CD4-positive, alpha-beta T cell treated with Interleukin-21 for 1 hour (primary cell): ENCODE measurements around the gene NEUROD1.

Source experiments
- DNase-seq: peaks from one replicate; pipeline ENCODE4 v3.0.0-alpha.2; 2020

The NEUROD1 gene

GRCh38 chr2:181679544-181679979 is 755 bp downstream of the NEUROD1 start:
- no peak for DNase-seq

GRCh38 chr2:181678861-181679543 is 1.3 kb downstream of the NEUROD1 start:
- DNase-seq: no peak

GRCh38 chr2:181677912-181678586 is 2.3 kb downstream of the NEUROD1 start:
- peak; percentile 42 for DNase-seq

GRCh38 chr2:181675254-181675653 is 5.1 kb downstream of the NEUROD1 start:
- DNase-seq: no peak

GRCh38 chr2:181674461-181674860 is 5.9 kb downstream of the NEUROD1 start:
- no peak for DNase-seq

GRCh38 chr2:181673173-181673572 is 7.1 kb downstream of the NEUROD1 start:
- no peak for DNase-seq

GRCh38 chr2:181672255-181673008 is 7.9 kb downstream of the NEUROD1 start:
- no peak for DNase-seq

GRCh38 chr2:181670632-181671031 is 9.7 kb downstream of the NEUROD1 start:
- no peak for DNase-seq

GRCh38 chr2:181667234-181667633 is 13.1 kb downstream of the NEUROD1 start:
- no peak for DNase-seq

GRCh38 chr2:181662287-181662686 is 18.0 kb downstream of the NEUROD1 start:
- no peak for DNase-seq

GRCh38 chr2:181660181-181660580 is 20.1 kb downstream of the NEUROD1 start:
- no peak for DNase-seq

GRCh38 chr2:181658444-181658843 is 21.9 kb downstream of the NEUROD1 start:
- no peak for DNase-seq

- no peak for DNase-seq
These were observed 22.9 kb downstream of the NEUROD1 start for GRCh38 chr2:181657379-181657778.

- no peak for DNase-seq
These were observed 23.6 kb downstream of the NEUROD1 start, which contains the start of gene CERKL for GRCh38 chr2:181656450-181657291. Gene CERKL (minus strand): TSS chr2:181657105. CDS start chr2:181657006, 99 bp downstream.

- no peak for DNase-seq
These were observed 24.8 kb downstream of the NEUROD1 start for GRCh38 chr2:181655519-181655918.

GRCh38 chr2:181649436-181649979 is 30.8 kb downstream of the NEUROD1 start:
- DNase-seq: no peak

- DNase-seq: no peak
These were observed 31.7 kb downstream of the NEUROD1 start for GRCh38 chr2:181648478-181649155.

- no peak for DNase-seq
These were observed 33.8 kb downstream of the NEUROD1 start for GRCh38 chr2:181646415-181646987.

GRCh38 chr2:181643151-181643550 is 37.2 kb downstream of the NEUROD1 start:
- DNase-seq: no peak

- DNase-seq: no peak
These were observed 38.2 kb downstream of the NEUROD1 start for GRCh38 chr2:181642086-181642485.

- no peak for DNase-seq
These were observed 40.6 kb downstream of the NEUROD1 start for GRCh38 chr2:181639686-181640085.
